IPS DF 6.9 (cell line): ENCODE results near the gene ADAM21.
"Not testable (repeated sequence)": the region's sequence is repeated elsewhere in the genome, so short reads cannot be mapped to it uniquely, and the experiment has no call there.

Experiments
- DNase-seq: peaks from one replicate; pipeline ENCODE4 v3.0.0-alpha.2; 2013; ENCODE audit warnings: low read depth, low spot score
- H3K27ac ChIP-seq: one replicate; pipeline ENCODE4 v1.5.1; 2013; ENCODE audit warnings: low read length, control low read depth
- H3K27me3 ChIP-seq: 2 replicates; pipeline ENCODE4 v1.6.1; 2013; ENCODE audit warnings: mild to moderate bottlenecking, low read length; ENCODE audit not compliant: control insufficient read depth, insufficient read depth
- H3K36me3 ChIP-seq: 2 replicates; pipeline ENCODE4 v1.6.1; 2013; ENCODE audit warnings: low read length; ENCODE audit not compliant: control insufficient read depth, insufficient read depth
- H3K4me1 ChIP-seq: 2 replicates; pipeline ENCODE4 v1.6.1; 2013; ENCODE audit warnings: low read length; ENCODE audit not compliant: control insufficient read depth, insufficient read depth
- H3K4me3 ChIP-seq: 2 replicates; pipeline ENCODE4 v1.5.1; 2013; ENCODE audit warnings: mild to moderate bottlenecking, low read length
- H3K9me3 ChIP-seq: 2 replicates; pipeline ENCODE4 v1.6.1; 2013; ENCODE audit warnings: low read length, inconsistent platforms; ENCODE audit not compliant: control insufficient read depth, insufficient read depth
- WGBS: extraction: QIAGEN DNeasy Blood & Tissue Kit; methylation state at CpG from one replicate; pipeline ENCODE4 v1.1.7; 2013; ENCODE audit warnings: mixed read lengths, missing lambda C conversion rate; ENCODE audit not compliant: insufficient read length, insufficient coverage; 5-methylcytosine and 5-hydroxymethylcytosine counted together

Gene ADAM21

DNA sequence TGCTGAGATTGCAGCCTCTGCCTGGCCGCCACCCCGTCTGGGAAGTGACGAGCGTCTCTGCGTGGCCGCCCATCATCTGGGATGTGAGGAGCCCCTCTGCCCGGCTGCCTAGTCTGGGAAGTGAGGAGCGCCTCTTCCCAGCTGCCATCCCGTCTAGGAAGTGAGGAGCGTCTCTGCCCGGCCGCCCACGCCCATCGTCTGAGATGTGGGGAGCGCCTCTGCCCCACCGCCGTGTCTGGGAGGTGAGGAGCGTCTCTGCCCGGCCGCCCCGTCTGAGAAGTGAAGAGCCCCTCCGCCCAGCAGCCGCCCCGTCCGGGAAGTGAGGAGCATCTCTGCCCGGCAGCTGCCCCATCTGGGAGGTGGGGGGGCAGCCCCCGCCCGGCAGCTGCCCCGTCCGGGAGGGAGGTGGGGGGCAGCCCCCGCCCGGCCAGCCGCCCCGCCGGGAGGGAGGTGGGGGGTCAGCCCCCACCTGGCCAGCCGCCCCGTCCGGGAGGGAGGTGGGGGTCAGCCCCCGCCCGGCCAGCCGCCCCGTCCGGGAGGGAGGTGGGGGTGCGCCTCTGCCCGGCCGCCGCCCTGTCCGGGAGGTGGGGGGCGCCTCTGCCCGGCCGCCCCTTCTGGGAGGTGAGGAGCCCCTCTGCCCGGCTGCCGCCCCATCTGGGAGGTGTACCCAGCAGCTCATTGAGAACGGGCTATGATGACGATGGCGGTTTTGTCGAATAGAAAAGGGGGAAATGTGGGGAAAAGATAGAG lies 25.6 kb downstream of the ADAM21 start:
- not testable (repeated sequence) for H3K4me1 ChIP-seq, DNase-seq, H3K27ac ChIP-seq, H3K27me3 ChIP-seq, H3K9me3 ChIP-seq, H3K4me3 ChIP-seq, H3K36me3 ChIP-seq
- 100% methylated on average over 4 of the region's 57 CpGs for WGBS

DNA sequence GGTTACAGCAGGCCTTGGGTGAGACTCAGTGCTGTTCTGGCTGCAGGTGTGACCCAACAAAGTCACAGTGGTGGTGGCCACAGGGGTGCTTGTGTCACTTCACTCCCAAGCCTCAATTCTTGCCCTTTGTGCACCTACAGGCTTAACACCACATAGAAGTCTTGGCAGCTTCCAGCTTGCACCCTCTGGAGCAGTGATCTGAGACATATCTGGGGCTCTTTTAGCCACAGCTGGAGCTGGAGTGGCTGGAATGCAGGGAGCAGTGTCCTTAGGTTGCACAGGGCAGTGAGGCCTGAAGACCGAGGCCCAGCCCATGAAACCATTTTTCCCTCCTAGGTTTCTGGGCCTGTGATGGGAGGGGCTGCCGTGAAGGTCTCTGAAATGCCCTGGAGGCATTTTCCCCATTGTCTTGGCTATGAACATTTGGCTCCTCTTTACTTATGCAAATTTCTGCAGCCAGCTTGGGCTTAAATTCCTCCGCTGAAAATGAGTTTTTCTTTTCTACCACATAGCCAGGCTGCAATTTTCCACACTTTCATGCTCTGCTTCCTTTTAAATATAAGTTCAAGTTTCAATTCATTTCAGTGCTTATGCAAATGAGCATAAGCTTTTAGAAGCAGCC lies 37.7 kb downstream of the ADAM21 start:
- no peaks in the 10 kb centered on the region for H3K36me3 ChIP-seq
- no peak for DNase-seq
- no CpG with 5 or more reads among the region's 3 CpGs for WGBS
- no peak overlapping the region for H3K4me3 ChIP-seq
- no peak overlapping the region for H3K27ac ChIP-seq
- no peaks in the 10 kb centered on the region for H3K4me1 ChIP-seq
- no peaks in the 10 kb centered on the region for H3K27me3 ChIP-seq
- H3K9me3 ChIP-seq = peaks cover 7% of the 10 kb centered on the region

DNA sequence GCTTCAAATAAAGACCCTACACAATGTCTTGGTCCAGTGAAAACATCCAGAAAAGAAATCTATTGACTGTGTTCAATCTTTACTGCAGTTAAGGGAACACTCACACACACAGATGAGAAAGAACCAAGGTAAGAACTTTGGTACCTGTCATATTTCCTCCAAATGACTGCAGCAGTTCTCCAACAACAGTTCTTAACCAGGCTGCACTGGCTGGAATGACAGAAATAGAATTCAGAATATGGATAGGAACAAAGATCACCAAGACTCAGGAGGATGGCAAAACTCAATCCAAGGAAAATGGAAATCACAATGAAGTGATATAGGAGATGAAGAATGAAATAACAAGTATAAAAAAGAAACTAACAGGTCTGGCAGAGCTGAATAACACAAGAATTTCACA lies 46.2 kb downstream of the ADAM21 start:
- Histone ChIP-seq H3K4me3 (no peak overlapping the region), H3K36me3 (no peaks in the 10 kb centered on the region), H3K4me1 (no peaks in the 10 kb centered on the region), H3K27ac (no peak overlapping the region), H3K9me3 (0 out of 2 replicates have a peak, but pooled peaks cover 2% of the 10 kb centered on the region), H3K27me3 (no peaks in the 10 kb centered on the region)
- no peak for DNase-seq
